ENCODE data around the gene MTIF3.

MTIF3 gene

GRCh38 chr13:27408074-27408473 is 42.3 kb downstream of the MTIF3 start:
- TF ChIP-seq CTCF (conservative IDR thresholded peaks at IDR 0.05; ENCODE audit: low read length), result no peak
- no peak for TF ChIP-seq EZH2phosphoT487 (IDR thresholded peaks at IDR 0.05; ENCODE audit: borderline replicate concordance)
- Histone ChIP-seq H3F3A (ENCODE audit: low read depth) (no peaks in the 10 kb centered on the region), H3K4me2 (ENCODE audit: low read depth, low read length, poor library complexity, severe bottlenecking) (no peak overlapping the region), H2AFZ (ENCODE audit: low read length) (no peak overlapping the region), H3K79me2 (ENCODE audit: insufficient read depth, low read length) (no peaks in the 10 kb centered on the region), H3K9me3 (ENCODE audit: insufficient read depth, low read depth, low read length) (no peaks in the 10 kb centered on the region), H3K4me1 (ENCODE audit: insufficient read depth, low read length, poor library complexity, severe bottlenecking) (no peaks in the 10 kb centered on the region), H3K36me3 (ENCODE audit: insufficient read depth, low read length) (no peaks in the 10 kb centered on the region), H3K9ac (ENCODE audit: low read depth, low read length, poor library complexity, severe bottlenecking) (no peak overlapping the region), H3K27me3 (ENCODE audit: insufficient read depth, low read length, poor library complexity, severe bottlenecking) (no peaks in the 10 kb centered on the region), H3K9me2 (replicated peaks; ENCODE audit: low read depth, low read length) (no peaks in the 10 kb centered on the region), H3K4me3 (ENCODE audit: low read length, poor library complexity, severe bottlenecking) (no peak overlapping the region), H4K20me1 (ENCODE audit: insufficient read depth, low read length, poor library complexity, severe bottlenecking) (no peaks in the 10 kb centered on the region)

GRCh38 chr13:27406178-27406939 is 44.0 kb downstream of the MTIF3 start:
- H3K9me3 ChIP-seq (ENCODE audit: insufficient read depth, low read depth, low read length), result no peaks in the 10 kb centered on the region
- H3F3A ChIP-seq (ENCODE audit: low read depth), result no peaks in the 10 kb centered on the region
- no peak overlapping the region for H3K4me3 ChIP-seq (ENCODE audit: low read length, poor library complexity, severe bottlenecking)
- TF ChIP-seq CTCF (conservative IDR thresholded peaks at IDR 0.05; ENCODE audit: low read length), result peak; percentile 70
- no peak for TF ChIP-seq EZH2phosphoT487 (IDR thresholded peaks at IDR 0.05; ENCODE audit: borderline replicate concordance)
- no peaks in the 10 kb centered on the region for H3K79me2 ChIP-seq (ENCODE audit: insufficient read depth, low read length)
- no peaks in the 10 kb centered on the region for H3K36me3 ChIP-seq (ENCODE audit: insufficient read depth, low read length)
- H3K9me2 ChIP-seq (replicated peaks; ENCODE audit: low read depth, low read length), result no peaks in the 10 kb centered on the region
- H3K9ac ChIP-seq (ENCODE audit: low read depth, low read length, poor library complexity, severe bottlenecking), result no peak overlapping the region
- no peaks in the 10 kb centered on the region for H3K4me1 ChIP-seq (ENCODE audit: insufficient read depth, low read length, poor library complexity, severe bottlenecking)
- no peaks in the 10 kb centered on the region for H3K27me3 ChIP-seq (ENCODE audit: insufficient read depth, low read length, poor library complexity, severe bottlenecking)
- no peaks in the 10 kb centered on the region for H4K20me1 ChIP-seq (ENCODE audit: insufficient read depth, low read length, poor library complexity, severe bottlenecking)
- H2AFZ ChIP-seq (ENCODE audit: low read length), result 0 out of 2 replicates have a peak overlapping the region, but pooled peaks have one; percentile 36
- H3K4me2 ChIP-seq (ENCODE audit: low read depth, low read length, poor library complexity, severe bottlenecking), result no peak overlapping the region

GRCh38 chr13:27405546-27406134 is 44.7 kb downstream of the MTIF3 start:
- H3K4me1 ChIP-seq (ENCODE audit: insufficient read depth, low read length, poor library complexity, severe bottlenecking), result no peaks in the 10 kb centered on the region
- no peaks in the 10 kb centered on the region for H3K36me3 ChIP-seq (ENCODE audit: insufficient read depth, low read length)
- H3K9me2 ChIP-seq (replicated peaks; ENCODE audit: low read depth, low read length), result no peaks in the 10 kb centered on the region
- no peaks in the 10 kb centered on the region for H3K79me2 ChIP-seq (ENCODE audit: insufficient read depth, low read length)
- H3K27me3 ChIP-seq (ENCODE audit: insufficient read depth, low read length, poor library complexity, severe bottlenecking), result no peaks in the 10 kb centered on the region
- no peaks in the 10 kb centered on the region for H3F3A ChIP-seq (ENCODE audit: low read depth)
- H2AFZ ChIP-seq (ENCODE audit: low read length), result no peak overlapping the region; the same call in 1 of the 2 replicates
- no peaks in the 10 kb centered on the region for H3K9me3 ChIP-seq (ENCODE audit: insufficient read depth, low read depth, low read length)
- no peaks in the 10 kb centered on the region for H4K20me1 ChIP-seq (ENCODE audit: insufficient read depth, low read length, poor library complexity, severe bottlenecking)
- H3K4me3 ChIP-seq (ENCODE audit: low read length, poor library complexity, severe bottlenecking), result no peak overlapping the region
- TF ChIP-seq CTCF (conservative IDR thresholded peaks at IDR 0.05; ENCODE audit: low read length), result no peak
- TF ChIP-seq EZH2phosphoT487 (IDR thresholded peaks at IDR 0.05; ENCODE audit: borderline replicate concordance), result no peak
- H3K9ac ChIP-seq (ENCODE audit: low read depth, low read length, poor library complexity, severe bottlenecking), result no peak overlapping the region
- no peak overlapping the region for H3K4me2 ChIP-seq (ENCODE audit: low read depth, low read length, poor library complexity, severe bottlenecking)
